Astrocyte (in vitro differentiated cells and primary cell): ENCODE data around the gene PTPRC. TPM values are rescaled to one million over a fixed set of nuclear protein-coding genes. Genes with fewer than 3 reads are reported as not detected.
"Not testable (repeated sequence)": the region's sequence is repeated elsewhere in the genome, so short reads cannot be mapped to it uniquely, and the experiment has no call there.

ENCODE experiments used
- DNase-seq: peaks from one replicate; pipeline ENCODE4 v3.0.0-alpha.2; 2010; ENCODE audit warnings: low read depth
- FAIRE-seq: peaks from 2 replicates; lab custom pipeline; 2011; peaks lifted over from hg19 to GRCh38; lab: Jason Lieb, UNC
- H2AFZ ChIP-seq: 2 replicates; pipeline ENCODE4 v1.6.0; 2012; ENCODE audit warnings: low read depth, low read length, inconsistent platforms
- H3K27ac ChIP-seq: 2 replicates; pipeline ENCODE4 v1.5.1; 2011; ENCODE audit warnings: low read depth, low read length, inconsistent platforms
- H3K27me3 ChIP-seq: 2 replicates; pipeline ENCODE4 v1.6.0; 2011; ENCODE audit warnings: low read length, inconsistent platforms; ENCODE audit not compliant: insufficient read depth
- H3K36me3 ChIP-seq: 2 replicates; pipeline ENCODE4 v1.5.1; 2011; ENCODE audit warnings: low read length, inconsistent platforms; ENCODE audit not compliant: insufficient read depth
- H3K4me1 ChIP-seq: 2 replicates; pipeline ENCODE4 v1.5.1; 2011; ENCODE audit warnings: low read length, inconsistent platforms; ENCODE audit not compliant: insufficient read depth
- H3K4me2 ChIP-seq: 2 replicates; pipeline ENCODE4 v1.6.0; 2012; ENCODE audit warnings: low read length, inconsistent platforms
- H3K4me3 ChIP-seq: 2 replicates; pipeline ENCODE4 v1.5.1; 2011; ENCODE audit warnings: low read depth, mild to moderate bottlenecking, low read length, inconsistent platforms; ENCODE audit not compliant: insufficient read depth
- H3K79me2 ChIP-seq: 2 replicates; pipeline ENCODE4 v1.6.0; 2012; ENCODE audit warnings: mild to moderate bottlenecking, low read length, inconsistent platforms; ENCODE audit not compliant: insufficient read depth
- H3K9ac ChIP-seq: 2 replicates; pipeline ENCODE4 v1.6.0; 2012; ENCODE audit warnings: mild to moderate bottlenecking, low read length, inconsistent platforms
- H3K9me3 ChIP-seq: 2 replicates; pipeline ENCODE4 v1.5.1; 2012; ENCODE audit warnings: low read depth, mild to moderate bottlenecking, low read length, inconsistent platforms; ENCODE audit not compliant: insufficient read depth
- H4K20me1 ChIP-seq: 2 replicates; pipeline ENCODE4 v1.6.0; 2012; ENCODE audit warnings: low read length, inconsistent platforms; ENCODE audit not compliant: insufficient read depth
- H3K27ac Mint-ChIP-seq: one replicate; pipeline ENCODE4 v1.8.0; 2021; ENCODE audit warnings: mild to moderate bottlenecking, mixed read lengths; ENCODE audit not compliant: unreplicated experiment
- H3K27me3 Mint-ChIP-seq: one replicate; pipeline ENCODE4 v1.8.0; 2021; ENCODE audit warnings: low read depth, mixed read lengths; ENCODE audit not compliant: unreplicated experiment
- H3K36me3 Mint-ChIP-seq: one replicate; pipeline ENCODE4 v1.8.0; 2021; ENCODE audit warnings: low read depth, mixed read lengths; ENCODE audit not compliant: unreplicated experiment
- H3K4me1 Mint-ChIP-seq: one replicate; pipeline ENCODE4 v1.8.0; 2021; ENCODE audit warnings: low read depth, mixed read lengths; ENCODE audit not compliant: unreplicated experiment
- H3K4me3 Mint-ChIP-seq: one replicate; pipeline ENCODE4 v1.8.0; 2021; ENCODE audit warnings: mild to moderate bottlenecking, moderate library complexity, mixed read lengths; ENCODE audit not compliant: unreplicated experiment
- H3K9me3 Mint-ChIP-seq: one replicate; pipeline ENCODE4 v1.8.0; 2021; ENCODE audit warnings: mild to moderate bottlenecking, mixed read lengths; ENCODE audit not compliant: unreplicated experiment
- CTCF ChIP-seq: IDR thresholded peaks from 2 replicates; pipeline ENCODE4 v1.5.1; 2011; ENCODE audit warnings: low read depth, mild to moderate bottlenecking, inconsistent platforms, low read length, moderate library complexity; ENCODE audit not compliant: insufficient read depth
- EZH2 ChIP-seq: IDR thresholded peaks from 2 replicates; pipeline ENCODE4 v1.6.1; 2012; ENCODE audit warnings: mild to moderate bottlenecking, low read length, inconsistent platforms; ENCODE audit not compliant: insufficient read depth
- total RNA-seq: library from RNA; stranded (reverse); gene quantifications from 2 replicates; pipeline ENCODE4 v1.2.1, GENCODE V29; 2021

Gene PTPRC
- total RNA-seq, 1 donor from 2014 or later, result 0.20 TPM

GRCh38 chr1:198600906-198601305, 37.9 kb upstream of the PTPRC start:
- Histone ChIP-seq H2AFZ (no peak overlapping the region), H3K9me3 (no peaks in the 10 kb centered on the region), H3K4me3 (no peak overlapping the region), H3K4me1 (no peaks in the 10 kb centered on the region), H3K4me2 (no peak overlapping the region), H3K27me3 (no peaks in the 10 kb centered on the region), H3K27ac (no peak overlapping the region), H3K9ac (no peak overlapping the region), H3K36me3 (no peaks in the 10 kb centered on the region), H4K20me1 (no peaks in the 10 kb centered on the region), H3K79me2 (no peaks in the 10 kb centered on the region)
- no peak for TF ChIP-seq CTCF
- no peak for TF ChIP-seq EZH2
- DNase-seq (no peak), FAIRE-seq (no peak)
- H3K27me3 Mint-ChIP-seq, result no peaks in the 10 kb centered on the region
- H3K36me3 Mint-ChIP-seq, result no peaks in the 10 kb centered on the region
- no peak overlapping the region for H3K4me3 Mint-ChIP-seq
- H3K9me3 Mint-ChIP-seq, result peaks cover 3% of the 10 kb centered on the region
- no peak overlapping the region for H3K27ac Mint-ChIP-seq
- H3K4me1 Mint-ChIP-seq, result peaks cover 5% of the 10 kb centered on the region

- not testable (repeated sequence) for DNase-seq, H3K27ac ChIP-seq, H3K4me1 Mint-ChIP-seq, H3K27me3 ChIP-seq, H3K9ac ChIP-seq, H3K4me1 ChIP-seq, H3K4me3 Mint-ChIP-seq, FAIRE-seq, H3K36me3 ChIP-seq, H4K20me1 ChIP-seq, H3K9me3 ChIP-seq, H3K79me2 ChIP-seq, H3K36me3 Mint-ChIP-seq, H3K27ac Mint-ChIP-seq, H2AFZ ChIP-seq, H3K4me2 ChIP-seq, H3K4me3 ChIP-seq, H3K9me3 Mint-ChIP-seq, H3K27me3 Mint-ChIP-seq
Observed at GRCh38 chr1:198601310-198601709, 37.5 kb upstream of the PTPRC start.

- H4K20me1 ChIP-seq, result no peaks in the 10 kb centered on the region
- H2AFZ ChIP-seq, result no peak overlapping the region
- H3K9me3 Mint-ChIP-seq, result peaks cover 3% of the 10 kb centered on the region
- no peaks in the 10 kb centered on the region for H3K36me3 ChIP-seq
- DNase-seq, result peak; percentile 54
- no peaks in the 10 kb centered on the region for H3K27me3 ChIP-seq
- no peaks in the 10 kb centered on the region for H3K9me3 ChIP-seq
- peak; percentile 97 for FAIRE-seq
- H3K4me1 ChIP-seq, result no peaks in the 10 kb centered on the region
- H3K27ac Mint-ChIP-seq, result no peak overlapping the region
- peaks cover 9% of the 10 kb centered on the region for H3K4me1 Mint-ChIP-seq
- no peak overlapping the region for H3K4me3 ChIP-seq
- no peaks in the 10 kb centered on the region for H3K27me3 Mint-ChIP-seq
- no peak overlapping the region for H3K4me3 Mint-ChIP-seq
- no peak overlapping the region for H3K27ac ChIP-seq
- no peaks in the 10 kb centered on the region for H3K36me3 Mint-ChIP-seq
- H3K4me2 ChIP-seq, result no peak overlapping the region
- H3K79me2 ChIP-seq, result no peaks in the 10 kb centered on the region
- no peak for TF ChIP-seq CTCF
- TF ChIP-seq EZH2, result no peak
- H3K9ac ChIP-seq, result no peak overlapping the region
Observed at GRCh38 chr1:198601936-198602889, 36.6 kb upstream of the PTPRC start.
